Activated CD4-positive, alpha-beta T cell treated with anti-CD3 and anti-CD28 coated beads for 36 hours (primary cell): ENCODE results near the gene CMAS. TPM values are rescaled to one million over a fixed set of nuclear protein-coding genes. Genes with fewer than 3 reads are reported as not detected.
"Not testable (repeated sequence)": the region's sequence is repeated elsewhere in the genome, so short reads cannot be mapped to it uniquely, and the experiment has no call there.

ENCODE experiments used
- ATAC-seq: fragments of 200-7000 bp; cut with Tn5 transposase; one replicate; pipeline ENCODE4 v1.10.0; 2021; ENCODE audit warnings: mild to moderate bottlenecking, moderate library complexity
- CTCF ChIA-PET: fragments of 350-600 bp; sonication (Branson Sonifier 250); formaldehyde crosslinking; loops from one replicate; lab custom pipeline; 2021; ENCODE audit warnings: antibody characterized with exemption; lab: Charles Lee
- POLR2A ChIA-PET: fragments of 350-600 bp; sonication (Branson Sonifier 250); formaldehyde crosslinking; loops from one replicate; lab custom pipeline; 2021; ENCODE audit warnings: antibody characterized with exemption, inconsistent platforms; lab: Charles Lee
- DNase-seq: peaks from one replicate; pipeline ENCODE4 v3.0.0-alpha.2; 2020
- H3K27ac Mint-ChIP-seq: one replicate; pipeline ENCODE4 v1.8.0; 2021; ENCODE audit warnings: mixed read lengths
- H3K27me3 Mint-ChIP-seq: one replicate; pipeline ENCODE4 v1.8.0; 2021; ENCODE audit warnings: mixed read lengths
- H3K36me3 Mint-ChIP-seq: one replicate; pipeline ENCODE4 v1.8.0; 2021; ENCODE audit warnings: low read depth, mixed read lengths
- H3K4me1 Mint-ChIP-seq: one replicate; pipeline ENCODE4 v1.8.0; 2021; ENCODE audit warnings: mixed read lengths
- H3K4me3 Mint-ChIP-seq: one replicate; pipeline ENCODE4 v1.8.0; 2021; ENCODE audit warnings: mild to moderate bottlenecking, moderate library complexity, mixed read lengths
- H3K9me3 Mint-ChIP-seq: one replicate; pipeline ENCODE4 v1.8.0; 2021; ENCODE audit warnings: low read depth, mixed read lengths
- intact Hi-C, 2 experiments: fragments of 100-400 bp; cut with DNase I in 1 of 2; cut with micrococcal nuclease in 1 of 2; formaldehyde crosslinking; loops; one replicate each; pipeline versions ENCODE4 v1.14.2 to v1.15.1; 2022 to 2024; cut with DNase I, micrococcal nuclease
- total RNA-seq, 2 experiments: library from RNA; stranded (reverse); gene quantifications; one replicate each; pipeline ENCODE4 v1.2.3, GENCODE V29; 2021

CMAS gene
- total RNA-seq, 2 experiments from 2014 or later = 33.5 to 52.1 TPM

- ATAC-seq = no peak
- Mint-ChIP-seq H3K9me3 (no peaks in the 10 kb centered on the region), H3K27me3 (no peaks in the 10 kb centered on the region), H3K36me3 (no peaks in the 10 kb centered on the region), H3K4me1 (no peaks in the 10 kb centered on the region), H3K4me3 (no peak overlapping the region), H3K27ac (no peak overlapping the region)
- intact Hi-C loops = loop anchor here (5.0 kb wide), 2 partner anchors 255 to 380 kb away; no protein-coding TSS in a partner anchor
- CTCF ChIA-PET = interaction anchor here (0.6 to 2.0 kb wide), 8 partner anchors 11 to 1141 kb away, joined by 3 to 11 read pairs (median 3); partner anchors contain the start of gene CMAS
- POLR2A ChIA-PET = no interaction called here
- no peak for DNase-seq
These were observed 36.2 kb downstream of the CMAS start for GRCh38 chr12:22082190-22082701.

DNA sequence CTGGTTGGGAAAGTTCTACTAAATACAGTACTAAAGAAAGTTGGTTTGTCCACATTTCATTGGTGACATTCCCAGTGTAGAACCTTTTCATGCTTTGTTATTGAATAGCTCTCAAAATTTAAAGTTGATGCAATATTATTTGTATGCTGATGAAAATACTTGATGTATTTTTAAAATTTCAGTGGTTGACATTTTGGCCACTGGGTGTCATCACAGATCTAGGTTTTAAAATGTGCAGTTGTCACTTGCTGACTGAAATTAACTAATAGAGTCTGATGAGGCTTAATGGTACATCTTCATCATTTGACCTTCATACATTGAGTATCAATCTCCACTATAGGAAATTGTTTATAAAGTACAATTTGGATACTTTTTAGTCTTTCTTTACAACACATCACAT lies 37.1 kb downstream of the CMAS start:
- CTCF ChIA-PET = interaction anchor here (0.6 to 2.0 kb wide), 10 partner anchors 12 to 410 kb away, joined by 3 to 11 read pairs (median 4); partner anchors contain the start of gene CMAS
- no peak overlapping the region for H3K27ac Mint-ChIP-seq
- no peak for ATAC-seq

GRCh38 chr12:22084852-22085251 lies 38.8 kb downstream of the CMAS start:
- Mint-ChIP-seq H3K9me3 (no peaks in the 10 kb centered on the region), H3K36me3 (no peaks in the 10 kb centered on the region), H3K4me3 (no peak overlapping the region), H3K27me3 (no peaks in the 10 kb centered on the region), H3K27ac (no peak overlapping the region), H3K4me1 (no peaks in the 10 kb centered on the region)
- ATAC-seq = no peak
- ChIA-PET CTCF (no interaction called here), POLR2A (no interaction called here)
- intact Hi-C loops = loop anchor here (5.0 kb wide), 2 partner anchors 252 to 383 kb away; no protein-coding TSS in a partner anchor
- DNase-seq = no peak

More for the DNA sequence above, 37.1 kb downstream of the CMAS start:
- peak; percentile 16 for DNase-seq
- no peaks in the 10 kb centered on the region for H3K27me3 Mint-ChIP-seq
- H3K4me3 Mint-ChIP-seq = no peak overlapping the region
- intact Hi-C loops = loop anchor here (1.0 to 5.0 kb wide), 4 partner anchors 252 to 381 kb away; no protein-coding TSS in a partner anchor
- no peaks in the 10 kb centered on the region for H3K36me3 Mint-ChIP-seq
- POLR2A ChIA-PET = no interaction called here
- H3K4me1 Mint-ChIP-seq = no peaks in the 10 kb centered on the region
- no peaks in the 10 kb centered on the region for H3K9me3 Mint-ChIP-seq

DNA sequence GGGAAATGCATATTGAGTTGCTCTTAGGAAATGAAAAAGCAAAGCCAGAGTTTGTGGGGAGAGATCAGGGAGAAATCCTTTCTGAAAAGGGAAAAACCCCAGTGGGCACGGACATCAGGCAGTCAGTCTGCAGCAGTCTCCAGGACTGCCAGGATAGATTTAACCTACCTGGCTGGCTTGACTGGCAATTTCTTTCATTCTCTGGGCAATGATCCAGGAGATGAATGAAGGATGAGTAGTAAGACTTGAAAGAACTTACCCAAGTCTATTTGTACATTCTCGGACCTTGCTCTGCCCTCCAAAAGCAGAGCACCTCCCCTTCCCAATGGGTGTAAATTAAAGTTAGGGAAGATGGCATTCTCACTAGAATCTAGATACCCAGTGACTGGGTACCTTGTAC lies 42.9 kb downstream of the CMAS start:
- ATAC-seq = no peak
- no peaks in the 10 kb centered on the region for H3K9me3 Mint-ChIP-seq
- H3K36me3 Mint-ChIP-seq = no peaks in the 10 kb centered on the region
- CTCF ChIA-PET = interaction anchor here (0.6 to 1.8 kb wide), 3 partner anchors 9 to 371 kb away, joined by 3 to 6 read pairs (median 3); no protein-coding TSS in a partner anchor
- H3K4me1 Mint-ChIP-seq = no peaks in the 10 kb centered on the region
- no peak for DNase-seq
- peaks cover 2% of the 10 kb centered on the region for H3K27me3 Mint-ChIP-seq
- no peak overlapping the region for H3K4me3 Mint-ChIP-seq
- POLR2A ChIA-PET = no interaction called here
- H3K27ac Mint-ChIP-seq = no peak overlapping the region
- intact Hi-C loops = no loop called here

GRCh38 chr12:22089486-22089885 lies 43.5 kb downstream of the CMAS start:
- ChIA-PET POLR2A (no interaction called here), CTCF (interaction anchor here (0.6 kb wide), 1 partner anchor 370 kb away, joined by 3 read pairs; no protein-coding TSS in a partner anchor)
- intact Hi-C loops = no loop called here
- no peak overlapping the region for H3K27ac Mint-ChIP-seq
- DNase-seq = no peak
- no peaks in the 10 kb centered on the region for H3K4me1 Mint-ChIP-seq
- no peak for ATAC-seq
- H3K36me3 Mint-ChIP-seq = no peaks in the 10 kb centered on the region
- H3K4me3 Mint-ChIP-seq = no peak overlapping the region
- H3K27me3 Mint-ChIP-seq = peaks cover 2% of the 10 kb centered on the region
- no peaks in the 10 kb centered on the region for H3K9me3 Mint-ChIP-seq

- POLR2A ChIA-PET, intact Hi-C loops, H3K36me3 Mint-ChIP-seq, H3K27ac Mint-ChIP-seq, ATAC-seq, H3K27me3 Mint-ChIP-seq, H3K4me3 Mint-ChIP-seq, DNase-seq, H3K9me3 Mint-ChIP-seq: not testable (repeated sequence)
- H3K4me1 Mint-ChIP-seq = peaks cover 14% of the 10 kb centered on the region
- CTCF ChIA-PET = interaction anchor here (0.6 to 1.6 kb wide), 2 partner anchors 237 to 355 kb away, joined by 3 read pairs; no protein-coding TSS in a partner anchor
These were observed 53.0 kb downstream of the CMAS start for GRCh38 chr12:22099062-22099461.

DNA sequence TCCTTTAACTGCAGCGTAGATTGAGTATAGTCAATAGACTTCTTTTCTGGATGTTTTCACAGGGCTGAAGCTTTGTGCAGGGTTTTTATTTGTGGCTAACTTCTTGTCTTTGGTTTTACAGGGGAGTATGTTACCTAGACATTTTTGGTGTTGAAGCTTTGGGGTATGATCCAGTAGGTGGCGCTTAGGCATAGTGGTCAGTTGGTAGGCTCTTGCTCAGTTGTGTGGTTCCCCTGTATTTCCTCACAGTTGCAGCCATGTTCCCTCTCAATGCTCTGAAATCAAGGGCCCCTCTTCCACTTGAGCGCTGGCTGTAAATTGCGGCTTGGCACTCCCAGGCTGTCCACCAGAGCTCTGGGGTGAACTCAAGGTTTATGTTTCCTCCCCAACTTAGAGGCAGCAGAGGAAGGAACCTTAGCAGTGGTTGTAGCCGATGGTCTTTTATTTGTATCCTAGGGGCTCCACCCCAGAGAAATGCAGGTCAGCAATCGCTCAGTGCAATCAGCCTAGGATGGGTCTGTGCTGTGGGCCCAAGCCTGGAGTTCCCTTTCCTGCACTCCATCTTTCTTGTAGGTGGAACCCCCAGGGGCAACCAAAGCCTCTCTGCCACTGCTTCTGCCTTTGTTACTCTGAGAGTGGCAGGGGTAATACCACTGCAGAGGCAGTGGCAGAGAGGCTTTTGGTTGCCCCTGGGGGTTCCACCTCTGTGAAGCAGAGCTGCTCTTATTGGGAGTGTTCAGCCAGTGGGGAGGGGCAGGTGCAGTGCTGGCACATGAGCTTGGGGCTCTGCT lies 55.1 kb downstream of the CMAS start:
- ATAC-seq = peak; percentile 65
- intact Hi-C loops = loop anchor here (1.0 to 10.0 kb wide), 4 partner anchors 64 to 342 kb away; partner anchors contain the start of gene ST8SIA1 (in 1 of the 2)
- ChIA-PET POLR2A (no interaction called here), CTCF (interaction anchor here (0.6 to 1.8 kb wide), 12 partner anchors 9 to 358 kb away, joined by 3 to 6 read pairs (median 4); no protein-coding TSS in a partner anchor)
- peak; percentile 62 for DNase-seq
- H3K27me3 Mint-ChIP-seq = no peaks in the 10 kb centered on the region
- no peaks in the 10 kb centered on the region for H3K9me3 Mint-ChIP-seq
- H3K36me3 Mint-ChIP-seq = no peaks in the 10 kb centered on the region
- H3K27ac Mint-ChIP-seq = no peak overlapping the region
- H3K4me1 Mint-ChIP-seq = peaks cover 14% of the 10 kb centered on the region
- no peak overlapping the region for H3K4me3 Mint-ChIP-seq

DNA sequence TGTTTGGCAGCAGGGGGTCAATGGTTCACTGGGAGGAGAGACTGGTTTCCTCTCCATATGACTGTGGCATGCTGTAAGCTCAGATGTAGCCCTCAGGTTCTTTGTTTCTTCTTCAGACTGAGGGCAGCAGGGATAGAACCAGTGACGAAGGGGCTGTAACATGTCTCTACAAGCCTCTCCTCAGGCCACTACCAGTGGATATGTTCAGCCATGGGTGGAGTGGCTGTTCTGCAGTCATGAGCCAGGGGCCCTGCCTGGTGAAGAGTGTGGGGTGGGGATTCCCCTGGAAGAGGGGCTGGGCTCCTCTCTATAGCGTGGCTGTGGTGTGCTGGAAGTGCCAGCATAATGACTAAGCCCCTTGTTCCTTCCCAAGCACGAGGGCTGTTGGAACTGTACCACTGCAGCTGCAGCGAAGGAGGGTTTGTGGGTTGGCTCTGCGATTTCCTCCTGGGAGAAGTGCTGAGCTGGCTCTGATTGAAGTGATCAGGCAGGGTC lies 55.8 kb downstream of the CMAS start:
- Mint-ChIP-seq H3K9me3 (no peaks in the 10 kb centered on the region), H3K4me1 (peaks cover 14% of the 10 kb centered on the region), H3K27ac (no peak overlapping the region), H3K27me3 (no peaks in the 10 kb centered on the region), H3K36me3 (no peaks in the 10 kb centered on the region), H3K4me3 (no peak overlapping the region)
- POLR2A ChIA-PET = no interaction called here
- intact Hi-C loops = loop anchor here (1.0 to 10.0 kb wide), 4 partner anchors 63 to 342 kb away; partner anchors contain the start of gene ST8SIA1 (in 1 of the 2)
- DNase-seq (peak; percentile 45), ATAC-seq (peak; percentile 84)
- CTCF ChIA-PET = interaction anchor here (0.6 to 1.8 kb wide), 8 partner anchors 13 to 1973 kb away, joined by 3 to 6 read pairs (median 4); no protein-coding TSS in a partner anchor

DNA sequence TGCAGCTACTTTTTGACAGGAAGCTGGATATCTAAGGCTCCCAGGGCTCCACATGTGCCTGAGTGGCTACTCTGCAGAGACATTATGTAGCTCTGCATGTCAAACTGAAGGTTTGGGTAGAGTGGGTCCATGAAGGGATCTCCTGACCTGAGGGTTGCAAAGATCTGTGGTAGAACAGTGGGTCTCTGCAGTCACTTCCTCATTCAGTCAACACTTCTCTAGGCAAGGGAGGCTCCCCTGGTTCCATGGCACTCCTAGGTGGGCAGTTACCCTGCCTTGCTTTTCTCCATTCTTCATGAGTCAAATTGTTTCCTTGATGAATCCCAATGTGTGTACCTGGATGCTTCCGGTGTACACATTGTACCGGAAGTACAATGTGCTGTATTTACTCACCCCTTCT lies 57.4 kb downstream of the CMAS start:
- Mint-ChIP-seq H3K27me3 (no peaks in the 10 kb centered on the region), H3K36me3 (no peaks in the 10 kb centered on the region), H3K9me3 (no peaks in the 10 kb centered on the region), H3K4me3 (no peak overlapping the region), H3K4me1 (peaks cover 15% of the 10 kb centered on the region), H3K27ac (no peak overlapping the region)
- ChIA-PET POLR2A (no interaction called here), CTCF (interaction anchor here (1.0 kb wide), 1 partner anchor 335 kb away, joined by 5 read pairs; no protein-coding TSS in a partner anchor)
- intact Hi-C loops = loop anchor here in 1 of 2 experiments (10.0 kb wide), 1 partner anchor 61 kb away; no protein-coding TSS in a partner anchor
- DNase-seq (no peak), ATAC-seq (no peak)

GRCh38 chr12:22105542-22105941 lies 59.5 kb downstream of the CMAS start:
- Mint-ChIP-seq H3K27ac (no peak overlapping the region), H3K36me3 (no peaks in the 10 kb centered on the region), H3K4me3 (no peak overlapping the region), H3K27me3 (no peaks in the 10 kb centered on the region), H3K4me1 (peaks cover 33% of the 10 kb centered on the region), H3K9me3 (peaks cover 2% of the 10 kb centered on the region)
- ChIA-PET POLR2A (no interaction called here), CTCF (no interaction called here)
- ATAC-seq (no peak), DNase-seq (no peak)
- intact Hi-C loops = loop anchor here in 1 of 2 experiments (10.0 kb wide), 1 partner anchor 59 kb away; no protein-coding TSS in a partner anchor

GRCh38 chr12:22110176-22110575 lies 64.2 kb downstream of the CMAS start:
- ChIA-PET POLR2A (no interaction called here), CTCF (interaction anchor here (1.0 kb wide), 1 partner anchor 10 kb away, joined by 4 read pairs; no protein-coding TSS in a partner anchor)
- Mint-ChIP-seq H3K36me3 (no peaks in the 10 kb centered on the region), H3K9me3 (peaks cover 2% of the 10 kb centered on the region), H3K27me3 (no peaks in the 10 kb centered on the region), H3K27ac (no peak overlapping the region), H3K4me3 (no peak overlapping the region), H3K4me1 (peaks cover 20% of the 10 kb centered on the region)
- DNase-seq = peak; percentile 22
- ATAC-seq = peak; percentile 74
- intact Hi-C loops = no loop called here
